GM18951 (cell line): ENCODE results near the gene CMTR1.

Experiments
- POLR2A ChIP-seq: IDR thresholded peaks from 4 replicates; pipeline ENCODE4 v1.6.1; 2011; ENCODE audit warnings: mild to moderate bottlenecking; ENCODE audit not compliant: insufficient read length, insufficient read depth; ENCODE audit errors: extremely low read depth
- in situ Hi-C: fragments of 300-500 bp; cut with MboI; formaldehyde crosslinking; loops from one replicate; pipeline ENCODE4 v1.12.0; 2022; ENCODE audit warnings: low sequenced_read_pairs, mixed read lengths, inconsistent platforms; ENCODE audit not compliant: unreplicated experiment

Gene CMTR1

GRCh38 chr6:37520926-37521325 is 87.9 kb downstream of the CMTR1 start:
- no peak for TF ChIP-seq POLR2A
- in situ Hi-C loops = no loop called here

GRCh38 chr6:37521674-37522073 is 88.7 kb downstream of the CMTR1 start:
- TF ChIP-seq POLR2A = no peak
- in situ Hi-C loops = no loop called here

- no peak for TF ChIP-seq POLR2A
- in situ Hi-C loops = no loop called here
Observed at GRCh38 chr6:37522836-37523235, 89.8 kb downstream of the CMTR1 start.

- in situ Hi-C loops = no loop called here
- no peak for TF ChIP-seq POLR2A
Observed at GRCh38 chr6:37523412-37523811, 90.4 kb downstream of the CMTR1 start.

- TF ChIP-seq POLR2A = no peak
- in situ Hi-C loops = no loop called here
Observed at GRCh38 chr6:37524025-37524969, 91.3 kb downstream of the CMTR1 start.

GRCh38 chr6:37524970-37525318 is 91.9 kb downstream of the CMTR1 start:
- no peak for TF ChIP-seq POLR2A
- in situ Hi-C loops = no loop called here

- no peak for TF ChIP-seq POLR2A
- in situ Hi-C loops = no loop called here
Observed at GRCh38 chr6:37525460-37526357, 92.7 kb downstream of the CMTR1 start.

GRCh38 chr6:37528541-37528940 is 95.5 kb downstream of the CMTR1 start:
- TF ChIP-seq POLR2A = no peak
- in situ Hi-C loops = no loop called here

GRCh38 chr6:37530297-37530696 is 97.3 kb downstream of the CMTR1 start:
- TF ChIP-seq POLR2A = no peak
- in situ Hi-C loops = no loop called here

GRCh38 chr6:37531026-37531425 is 98.0 kb downstream of the CMTR1 start:
- in situ Hi-C loops = no loop called here
- no peak for TF ChIP-seq POLR2A
